DMS 273 treated with DMSO at 0.1 percent for 48 hours (cell line): Measurements from ENCODE around the gene NPAS3.

Experiments
- DNase-seq: peaks from one replicate; lab custom pipeline; 2025; lab: John Stamatoyannopoulos, UW

Gene NPAS3

GRCh38 chr14:33560718-33561431 is 622.2 kb downstream of the NPAS3 start:
- no peak for DNase-seq

- DNase-seq, result no peak
These were observed 623.0 kb downstream of the NPAS3 start for GRCh38 chr14:33561488-33562175.

GRCh38 chr14:33563191-33563900 is 624.7 kb downstream of the NPAS3 start:
- DNase-seq, result no peak

- DNase-seq, result no peak
These were observed 625.2 kb downstream of the NPAS3 start for GRCh38 chr14:33563901-33564197.

- no peak for DNase-seq
These were observed 626.3 kb downstream of the NPAS3 start for GRCh38 chr14:33564774-33565630.

- DNase-seq, result no peak
These were observed 627.4 kb downstream of the NPAS3 start for GRCh38 chr14:33566082-33566481.

- DNase-seq, result no peak
These were observed 628.5 kb downstream of the NPAS3 start for GRCh38 chr14:33567023-33567728.

- DNase-seq, result no peak
These were observed 629.1 kb downstream of the NPAS3 start for GRCh38 chr14:33567731-33568130.

- DNase-seq, result no peak
These were observed 630.4 kb downstream of the NPAS3 start for GRCh38 chr14:33568935-33569579.

GRCh38 chr14:33569821-33570687 is 631.4 kb downstream of the NPAS3 start:
- no peak for DNase-seq

- no peak for DNase-seq
These were observed 632.1 kb downstream of the NPAS3 start for GRCh38 chr14:33570694-33571310.

- no peak for DNase-seq
These were observed 634.7 kb downstream of the NPAS3 start for GRCh38 chr14:33573301-33573880.

GRCh38 chr14:33576014-33576413 is 637.3 kb downstream of the NPAS3 start:
- DNase-seq, result no peak

GRCh38 chr14:33578461-33579216 is 640.0 kb downstream of the NPAS3 start:
- no peak for DNase-seq

GRCh38 chr14:33580231-33580749 is 641.6 kb downstream of the NPAS3 start:
- no peak for DNase-seq

- DNase-seq, result no peak
These were observed 642.2 kb downstream of the NPAS3 start for GRCh38 chr14:33580841-33581240.

GRCh38 chr14:33584697-33585096 is 646.0 kb downstream of the NPAS3 start:
- DNase-seq, result no peak

GRCh38 chr14:33586806-33587205 is 648.1 kb downstream of the NPAS3 start:
- no peak for DNase-seq
